GM23338 (cell line): ENCODE measurements around the gene TTC3. TPM values are rescaled to one million over a fixed set of nuclear protein-coding genes. Genes with fewer than 3 reads are reported as not detected.

Experiments
- ATAC-seq: fragments of 200-7000 bp; cut with Tn5 transposase; 3 replicates; pipeline ENCODE4 v1.9.1; 2020
- DNase-seq: peaks from one replicate; pipeline ENCODE4 v3.0.0-alpha.2; 2015; ENCODE audit warnings: low spot score
- H2AFZ ChIP-seq: fragments of 200-600 bp; sonication (generic); 2 replicates; pipeline ENCODE4 v1.8.0; 2016; ENCODE audit warnings: antibody characterized with exemption, mild to moderate bottlenecking, moderate library complexity
- H3F3A ChIP-seq: fragments of 200-600 bp; sonication (generic); replicated peaks from 2 replicates; pipeline ENCODE4 v1.8.0; 2017; ENCODE audit warnings: antibody characterized with exemption, mixed run types, low read depth
- H3K27ac ChIP-seq: fragments of 200-600 bp; sonication (generic); 2 replicates; pipeline ENCODE4 v1.6.1; 2016; ENCODE audit warnings: low read depth
- H3K27me3 ChIP-seq: fragments of 200-600 bp; sonication (generic); 2 replicates; pipeline ENCODE4 v1.8.0; 2016; ENCODE audit warnings: mild to moderate bottlenecking, mixed run types, moderate library complexity; ENCODE audit not compliant: insufficient read depth
- H3K36me3 ChIP-seq: fragments of 200-600 bp; sonication (generic); 2 replicates; pipeline ENCODE4 v1.8.0; 2016; ENCODE audit warnings: mild to moderate bottlenecking; ENCODE audit not compliant: insufficient read depth
- H3K4me1 ChIP-seq: fragments of 200-600 bp; sonication (generic); 2 replicates; pipeline ENCODE4 v1.8.0; 2016; ENCODE audit warnings: mild to moderate bottlenecking, moderate library complexity; ENCODE audit not compliant: insufficient read depth
- H3K4me2 ChIP-seq: fragments of 200-600 bp; sonication (generic); 2 replicates; pipeline ENCODE4 v1.7.1; 2017; ENCODE audit warnings: mixed run types
- H3K4me3 ChIP-seq: fragments of 200-600 bp; sonication (generic); 2 replicates; pipeline ENCODE4 v1.6.1; 2016; ENCODE audit warnings: mixed run types
- H3K79me2 ChIP-seq: fragments of 200-600 bp; sonication (generic); replicated peaks from 2 replicates; pipeline ENCODE4 v1.8.0; 2017; ENCODE audit warnings: mild to moderate bottlenecking; ENCODE audit not compliant: insufficient read depth
- H3K9me2 ChIP-seq: fragments of 200-600 bp; sonication (generic); 2 replicates; pipeline ENCODE4 v1.8.0; 2017; ENCODE audit not compliant: insufficient read depth
- H4K20me1 ChIP-seq: fragments of 200-600 bp; sonication (generic); replicated peaks from 2 replicates; pipeline ENCODE4 v1.8.0; 2017; ENCODE audit warnings: mild to moderate bottlenecking; ENCODE audit not compliant: insufficient read depth
- H3K27ac Mint-ChIP-seq: 2 replicates; pipeline ENCODE4 v1.8.0; 2020; ENCODE audit warnings: inconsistent platforms, mild to moderate bottlenecking, moderate library complexity, mixed read lengths
- H3K27me3 Mint-ChIP-seq: 3 replicates; pipeline ENCODE4 v1.8.0; 2022; ENCODE audit warnings: low read depth, mild to moderate bottlenecking, moderate library complexity, mixed read lengths, inconsistent platforms; ENCODE audit not compliant: insufficient read depth, poor library complexity
- H3K36me3 Mint-ChIP-seq: 3 replicates; pipeline ENCODE4 v1.8.0; 2021; ENCODE audit warnings: low read depth, mild to moderate bottlenecking, inconsistent platforms, moderate library complexity, mixed read lengths
- H3K4me1 Mint-ChIP-seq: 3 replicates; pipeline ENCODE4 v1.8.0; 2020; ENCODE audit warnings: mild to moderate bottlenecking, inconsistent platforms, mixed read lengths
- H3K4me3 Mint-ChIP-seq: 3 replicates; pipeline ENCODE4 v1.8.0; 2021; ENCODE audit warnings: moderate library complexity, mild to moderate bottlenecking, inconsistent platforms, mixed read lengths
- H3K9me3 Mint-ChIP-seq: 3 replicates; pipeline ENCODE4 v1.8.0; 2020; ENCODE audit warnings: moderate library complexity, mild to moderate bottlenecking, inconsistent platforms, mixed read lengths
- CREB1 ChIP-seq: fragments of 250-450 bp; sonication (Bioruptor Pico); IDR thresholded peaks from 2 replicates; pipeline ENCODE4 v1.5.0; 2020; ENCODE audit warnings: low read depth, mild to moderate bottlenecking, moderate library complexity
- EZH2 ChIP-seq: fragments of 200-600 bp; sonication (generic); IDR thresholded peaks from one replicate; pipeline ENCODE4 v1.8.0; 2017; ENCODE audit warnings: antibody characterized with exemption, mild to moderate bottlenecking, low read depth; ENCODE audit not compliant: unreplicated experiment
- NANOG ChIP-seq: IDR thresholded peaks from 2 replicates; pipeline ENCODE4 v1.6.1; 2016; ENCODE audit warnings: antibody characterized with exemption, borderline replicate concordance
- POLR2AphosphoS5 ChIP-seq: IDR thresholded peaks from 2 replicates; pipeline ENCODE4 v1.6.1; 2016; ENCODE audit warnings: antibody characterized with exemption, low read depth
- STAT1 ChIP-seq: IDR thresholded peaks from one replicate; pipeline ENCODE4 v1.6.1; 2016; ENCODE audit warnings: antibody characterized with exemption; ENCODE audit not compliant: unreplicated experiment
- ZNF114 ChIP-seq: fragments of 250-450 bp; sonication (Bioruptor Pico); IDR thresholded peaks from 2 replicates; pipeline ENCODE4 v1.5.0; 2020; ENCODE audit warnings: mild to moderate bottlenecking, moderate library complexity
- ZNF331 ChIP-seq: fragments of 250-450 bp; sonication (Bioruptor Pico); IDR thresholded peaks from 2 replicates; pipeline ENCODE4 v1.5.0; 2020; ENCODE audit warnings: low read depth, mild to moderate bottlenecking, moderate library complexity
- polyA plus RNA-seq: library from polyadenylated mRNA; unstranded; fragments of >200 nt; fragmentation: Nextera tagmentation; extraction: Ambion mirVana; gene quantifications from 2 replicates; pipeline ENCODE4 v1.2.1, GENCODE V29; 2016
- total RNA-seq: library from RNA; depleted of rRNA; stranded (reverse); fragments of >200 nt; shearing (Covaris generic); gene quantifications from 2 replicates; pipeline ENCODE4 v1.2.3, GENCODE V29; 2014
- TF ChIP-seq, protein P1 (sequence below): fragments of 250-450 bp; sonication (Bioruptor Pico); IDR thresholded peaks from 2 replicates; pipeline ENCODE4 v1.5.0; 2020; ENCODE audit warnings: mild to moderate bottlenecking, moderate library complexity
- TF ChIP-seq, protein P2 (sequence below): IDR thresholded peaks from 2 replicates; pipeline ENCODE4 v1.6.1; 2016; ENCODE audit warnings: antibody characterized with exemption
- TF ChIP-seq, protein P3 (sequence below), 2 experiments: fragments of 200-600 bp in 1 of 2; sonication (generic) in 1 of 2; conservative IDR thresholded peaks; 2 replicates each; pipeline versions ENCODE4 v1.5.1 to v1.6.1; 2016 to 2017; ENCODE audit warnings: antibody characterized with exemption in 2 of 2, low read depth in 2 of 2, mild to moderate bottlenecking in 2 of 2, moderate library complexity in 1 of 2

Gene TTC3
- total and polyA plus RNA-seq, 2 experiments from 2014 or later = 28.9 to 48.6 TPM

DNA sequence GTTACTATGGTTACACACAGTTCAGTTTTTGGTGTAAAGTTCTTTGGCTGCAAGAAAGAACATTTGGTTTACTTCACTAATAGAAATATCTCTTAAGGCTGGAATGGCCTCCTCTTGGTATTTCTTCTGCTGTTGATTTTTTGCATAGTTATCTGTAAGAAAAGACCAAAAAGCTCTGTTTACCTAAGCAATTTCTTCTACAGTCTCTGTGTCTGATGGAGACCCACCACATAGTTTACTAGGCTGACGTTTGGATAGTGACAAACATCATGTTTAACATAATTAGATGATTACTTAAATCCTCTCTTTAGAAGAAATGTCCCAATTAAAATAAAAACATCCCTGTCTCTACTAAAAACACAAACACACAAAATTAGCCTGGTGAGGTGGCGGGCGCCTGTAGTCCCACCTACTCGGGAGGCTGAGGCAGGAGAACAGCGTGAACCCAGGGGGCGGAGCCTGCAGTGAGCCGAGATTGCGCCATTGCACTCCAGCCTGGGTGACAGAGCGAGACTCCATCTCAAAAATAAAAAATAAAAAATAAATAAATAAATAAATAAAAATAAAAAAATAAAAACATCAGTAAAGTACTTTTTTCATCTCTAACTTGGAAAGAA lies 7.4 kb upstream of the TTC3 start (continued):
- TF ChIP-seq, protein P1, sequence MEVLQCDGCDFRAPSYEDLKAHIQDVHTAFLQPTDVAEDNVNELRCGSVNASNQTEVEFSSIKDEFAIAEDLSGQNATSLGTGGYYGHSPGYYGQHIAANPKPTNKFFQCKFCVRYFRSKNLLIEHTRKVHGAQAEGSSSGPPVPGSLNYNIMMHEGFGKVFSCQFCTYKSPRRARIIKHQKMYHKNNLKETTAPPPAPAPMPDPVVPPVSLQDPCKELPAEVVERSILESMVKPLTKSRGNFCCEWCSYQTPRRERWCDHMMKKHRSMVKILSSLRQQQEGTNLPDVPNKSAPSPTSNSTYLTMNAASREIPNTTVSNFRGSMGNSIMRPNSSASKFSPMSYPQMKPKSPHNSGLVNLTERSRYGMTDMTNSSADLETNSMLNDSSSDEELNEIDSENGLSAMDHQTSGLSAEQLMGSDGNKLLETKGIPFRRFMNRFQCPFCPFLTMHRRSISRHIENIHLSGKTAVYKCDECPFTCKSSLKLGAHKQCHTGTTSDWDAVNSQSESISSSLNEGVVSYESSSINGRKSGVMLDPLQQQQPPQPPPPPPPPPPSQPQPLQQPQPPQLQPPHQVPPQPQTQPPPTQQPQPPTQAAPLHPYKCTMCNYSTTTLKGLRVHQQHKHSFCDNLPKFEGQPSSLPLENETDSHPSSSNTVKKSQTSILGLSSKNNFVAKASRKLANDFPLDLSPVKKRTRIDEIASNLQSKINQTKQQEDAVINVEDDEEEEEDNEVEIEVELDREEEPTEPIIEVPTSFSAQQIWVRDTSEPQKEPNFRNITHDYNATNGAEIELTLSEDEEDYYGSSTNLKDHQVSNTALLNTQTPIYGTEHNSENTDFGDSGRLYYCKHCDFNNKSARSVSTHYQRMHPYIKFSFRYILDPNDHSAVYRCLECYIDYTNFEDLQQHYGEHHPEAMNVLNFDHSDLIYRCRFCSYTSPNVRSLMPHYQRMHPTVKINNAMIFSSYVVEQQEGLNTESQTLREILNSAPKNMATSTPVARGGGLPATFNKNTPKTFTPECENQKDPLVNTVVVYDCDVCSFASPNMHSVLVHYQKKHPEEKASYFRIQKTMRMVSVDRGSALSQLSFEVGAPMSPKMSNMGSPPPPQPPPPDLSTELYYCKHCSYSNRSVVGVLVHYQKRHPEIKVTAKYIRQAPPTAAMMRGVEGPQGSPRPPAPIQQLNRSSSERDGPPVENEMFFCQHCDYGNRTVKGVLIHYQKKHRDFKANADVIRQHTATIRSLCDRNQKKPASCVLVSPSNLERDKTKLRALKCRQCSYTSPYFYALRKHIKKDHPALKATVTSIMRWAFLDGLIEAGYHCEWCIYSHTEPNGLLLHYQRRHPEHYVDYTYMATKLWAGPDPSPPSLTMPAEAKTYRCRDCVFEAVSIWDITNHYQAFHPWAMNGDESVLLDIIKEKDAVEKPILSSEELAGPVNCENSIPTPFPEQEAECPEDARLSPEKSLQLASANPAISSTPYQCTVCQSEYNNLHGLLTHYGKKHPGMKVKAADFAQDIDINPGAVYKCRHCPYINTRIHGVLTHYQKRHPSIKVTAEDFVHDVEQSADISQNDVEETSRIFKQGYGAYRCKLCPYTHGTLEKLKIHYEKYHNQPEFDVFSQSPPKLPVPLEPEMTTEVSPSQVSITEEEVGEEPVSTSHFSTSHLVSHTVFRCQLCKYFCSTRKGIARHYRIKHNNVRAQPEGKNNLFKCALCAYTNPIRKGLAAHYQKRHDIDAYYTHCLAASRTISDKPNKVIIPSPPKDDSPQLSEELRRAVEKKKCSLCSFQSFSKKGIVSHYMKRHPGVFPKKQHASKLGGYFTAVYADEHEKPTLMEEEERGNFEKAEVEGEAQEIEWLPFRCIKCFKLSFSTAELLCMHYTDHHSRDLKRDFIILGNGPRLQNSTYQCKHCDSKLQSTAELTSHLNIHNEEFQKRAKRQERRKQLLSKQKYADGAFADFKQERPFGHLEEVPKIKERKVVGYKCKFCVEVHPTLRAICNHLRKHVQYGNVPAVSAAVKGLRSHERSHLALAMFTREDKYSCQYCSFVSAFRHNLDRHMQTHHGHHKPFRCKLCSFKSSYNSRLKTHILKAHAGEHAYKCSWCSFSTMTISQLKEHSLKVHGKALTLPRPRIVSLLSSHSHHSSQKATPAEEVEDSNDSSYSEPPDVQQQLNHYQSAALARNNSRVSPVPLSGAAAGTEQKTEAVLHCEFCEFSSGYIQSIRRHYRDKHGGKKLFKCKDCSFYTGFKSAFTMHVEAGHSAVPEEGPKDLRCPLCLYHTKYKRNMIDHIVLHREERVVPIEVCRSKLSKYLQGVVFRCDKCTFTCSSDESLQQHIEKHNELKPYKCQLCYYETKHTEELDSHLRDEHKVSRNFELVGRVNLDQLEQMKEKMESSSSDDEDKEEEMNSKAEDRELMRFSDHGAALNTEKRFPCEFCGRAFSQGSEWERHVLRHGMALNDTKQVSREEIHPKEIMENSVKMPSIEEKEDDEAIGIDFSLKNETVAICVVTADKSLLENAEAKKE = no peak
- TF ChIP-seq, protein P2, sequence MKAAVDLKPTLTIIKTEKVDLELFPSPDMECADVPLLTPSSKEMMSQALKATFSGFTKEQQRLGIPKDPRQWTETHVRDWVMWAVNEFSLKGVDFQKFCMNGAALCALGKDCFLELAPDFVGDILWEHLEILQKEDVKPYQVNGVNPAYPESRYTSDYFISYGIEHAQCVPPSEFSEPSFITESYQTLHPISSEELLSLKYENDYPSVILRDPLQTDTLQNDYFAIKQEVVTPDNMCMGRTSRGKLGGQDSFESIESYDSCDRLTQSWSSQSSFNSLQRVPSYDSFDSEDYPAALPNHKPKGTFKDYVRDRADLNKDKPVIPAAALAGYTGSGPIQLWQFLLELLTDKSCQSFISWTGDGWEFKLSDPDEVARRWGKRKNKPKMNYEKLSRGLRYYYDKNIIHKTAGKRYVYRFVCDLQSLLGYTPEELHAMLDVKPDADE = no peak

DNA sequence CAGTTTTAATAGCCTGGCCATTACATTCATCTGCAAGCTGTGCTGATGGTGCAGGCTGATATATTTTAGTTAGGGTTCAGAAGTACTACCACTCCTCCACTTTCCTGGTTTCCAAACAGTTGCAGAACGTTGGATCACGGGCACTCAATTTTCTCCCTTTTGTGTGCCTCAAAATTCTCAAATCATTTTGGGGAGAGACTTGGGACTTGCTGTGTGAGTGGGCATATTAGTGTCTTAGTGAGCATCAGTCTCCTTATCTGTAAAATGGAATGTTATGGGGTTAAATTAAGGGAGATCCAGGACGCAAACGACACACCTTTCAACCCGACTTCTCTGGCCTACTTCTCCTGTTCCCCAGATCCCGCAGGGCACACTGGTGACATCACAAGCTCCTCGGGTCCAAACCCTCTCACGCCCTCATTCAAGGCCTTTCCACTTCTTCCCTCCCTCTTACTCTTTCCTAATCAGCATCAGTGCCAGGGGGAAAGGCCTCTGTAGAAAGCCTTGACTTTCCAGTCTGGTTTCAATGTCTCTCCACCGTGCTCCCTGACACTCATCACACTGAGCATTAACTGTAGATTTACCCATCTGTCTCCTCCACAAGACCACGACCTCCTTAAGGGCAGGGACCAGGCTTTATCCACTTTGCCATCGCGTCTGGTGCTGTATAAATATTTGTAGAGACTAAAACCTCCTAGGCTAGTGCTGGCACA lies 1.3 kb upstream of the TTC3 start:
- H3K4me3 Mint-ChIP-seq = peak overlapping the region; percentile 68
- peaks cover 3% of the 10 kb centered on the region; the same call in 1 of the 3 replicates for H3K9me3 Mint-ChIP-seq
- peaks cover 12% of the 10 kb centered on the region for H3K36me3 Mint-ChIP-seq
- H3K27ac ChIP-seq = no peak overlapping the region
- H2AFZ ChIP-seq = peak overlapping the region; percentile 90
- ATAC-seq (no peak; the same call in 2 of the 3 replicates), DNase-seq (peak; percentile 20)
- H3K27ac Mint-ChIP-seq = no peak overlapping the region
- no peaks in the 10 kb centered on the region for H3F3A ChIP-seq
- peaks cover 11% of the 10 kb centered on the region for H3K79me2 ChIP-seq
- peaks cover 20% of the 10 kb centered on the region for H3K4me1 Mint-ChIP-seq
- peaks cover 4% of the 10 kb centered on the region for H4K20me1 ChIP-seq
- H3K9me2 ChIP-seq = no peaks in the 10 kb centered on the region
- H3K4me2 ChIP-seq = peak overlapping the region; percentile 78
- H3K4me3 ChIP-seq = peak overlapping the region; percentile 72
- peaks cover 44% of the 10 kb centered on the region for H3K27me3 ChIP-seq
- H3K36me3 ChIP-seq = no peaks in the 10 kb centered on the region
- H3K4me1 ChIP-seq = peaks cover 5% of the 10 kb centered on the region; the same call in 1 of the 2 replicates
- peaks cover 31% of the 10 kb centered on the region for H3K27me3 Mint-ChIP-seq
- TF ChIP-seq ZNF114 (CRISPR knock-in tag) = no peak
- no peak for TF ChIP-seq POLR2AphosphoS5
- TF ChIP-seq, protein P3, sequence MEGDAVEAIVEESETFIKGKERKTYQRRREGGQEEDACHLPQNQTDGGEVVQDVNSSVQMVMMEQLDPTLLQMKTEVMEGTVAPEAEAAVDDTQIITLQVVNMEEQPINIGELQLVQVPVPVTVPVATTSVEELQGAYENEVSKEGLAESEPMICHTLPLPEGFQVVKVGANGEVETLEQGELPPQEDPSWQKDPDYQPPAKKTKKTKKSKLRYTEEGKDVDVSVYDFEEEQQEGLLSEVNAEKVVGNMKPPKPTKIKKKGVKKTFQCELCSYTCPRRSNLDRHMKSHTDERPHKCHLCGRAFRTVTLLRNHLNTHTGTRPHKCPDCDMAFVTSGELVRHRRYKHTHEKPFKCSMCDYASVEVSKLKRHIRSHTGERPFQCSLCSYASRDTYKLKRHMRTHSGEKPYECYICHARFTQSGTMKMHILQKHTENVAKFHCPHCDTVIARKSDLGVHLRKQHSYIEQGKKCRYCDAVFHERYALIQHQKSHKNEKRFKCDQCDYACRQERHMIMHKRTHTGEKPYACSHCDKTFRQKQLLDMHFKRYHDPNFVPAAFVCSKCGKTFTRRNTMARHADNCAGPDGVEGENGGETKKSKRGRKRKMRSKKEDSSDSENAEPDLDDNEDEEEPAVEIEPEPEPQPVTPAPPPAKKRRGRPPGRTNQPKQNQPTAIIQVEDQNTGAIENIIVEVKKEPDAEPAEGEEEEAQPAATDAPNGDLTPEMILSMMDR (conservative IDR thresholded peaks at IDR 0.05; ENCODE audit: low read depth in 2 of 2) = no peak
- TF ChIP-seq ZNF331 = no peak
- TF ChIP-seq STAT1 = no peak
- TF ChIP-seq, protein P2 = no peak
- TF ChIP-seq NANOG = no peak
- no peak for TF ChIP-seq CREB1
- TF ChIP-seq EZH2 = no peak
